ENCODE data around the gene PDLIM5. TPM values are rescaled to one million over a fixed set of nuclear protein-coding genes. Genes with fewer than 3 reads are reported as not detected.

The PDLIM5 gene
- total and polyA plus RNA-seq, 2 of the 8 experiments (the other 6 are each of a cell fraction or from before 2014, with no cell fraction given) = 37.3 to 62.1 TPM

DNA sequence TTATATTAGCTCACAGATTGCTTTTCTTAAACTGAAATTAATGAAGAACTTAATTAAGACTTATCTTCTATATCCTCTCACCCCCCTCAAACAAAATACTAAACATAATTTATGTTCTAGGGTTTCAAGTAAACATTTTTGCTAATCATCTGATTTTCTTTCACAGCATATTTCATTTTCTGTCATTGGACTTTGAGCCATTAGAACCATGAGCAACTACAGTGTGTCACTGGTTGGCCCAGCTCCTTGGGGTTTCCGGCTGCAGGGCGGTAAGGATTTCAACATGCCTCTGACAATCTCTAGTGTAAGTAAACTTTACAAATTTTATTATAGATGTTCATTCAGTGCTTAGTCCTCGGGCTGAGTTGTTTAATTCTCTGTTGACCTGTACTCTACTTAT is 3.3 kb downstream of the PDLIM5 start (continued):
- TF ChIP-seq CHD2 (IDR thresholded peaks at IDR 0.05; ENCODE audit: low read length) (no peak), MAFK (IDR thresholded peaks at IDR 0.05; ENCODE audit: low read depth, low read length) (no peak)

Measured in H1 (cell line).